Measurements from ENCODE around the gene CHSY1.

CHSY1 gene

DNA sequence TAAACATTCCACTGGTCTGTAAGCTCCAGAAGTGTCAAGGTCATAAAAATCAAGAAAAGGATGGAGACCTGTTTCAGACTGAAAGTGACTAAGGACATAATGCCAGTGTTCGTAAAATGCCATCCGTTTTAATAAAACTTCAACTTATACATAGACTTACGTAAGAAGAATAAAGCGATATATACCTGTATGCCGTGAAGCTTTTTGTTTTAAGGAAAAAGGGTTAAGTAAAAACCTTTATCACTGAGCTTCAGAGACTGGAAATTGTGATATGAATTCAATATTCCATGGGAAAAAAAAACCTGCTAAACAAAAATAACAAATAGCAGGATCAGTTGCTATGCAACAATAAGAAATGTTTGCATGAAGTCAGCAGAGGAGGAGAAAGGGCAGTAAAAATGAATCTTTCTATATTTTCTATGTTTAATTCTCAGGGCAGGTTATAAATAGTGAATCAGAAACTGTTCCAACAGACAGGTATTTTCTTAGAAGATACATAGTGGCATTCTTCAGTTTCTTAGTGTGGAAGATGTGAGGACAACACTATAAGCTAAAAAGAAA is 42.5 kb downstream of the CHSY1 start:
- DNase-seq (ENCODE audit: low read depth) = no peak

DNA sequence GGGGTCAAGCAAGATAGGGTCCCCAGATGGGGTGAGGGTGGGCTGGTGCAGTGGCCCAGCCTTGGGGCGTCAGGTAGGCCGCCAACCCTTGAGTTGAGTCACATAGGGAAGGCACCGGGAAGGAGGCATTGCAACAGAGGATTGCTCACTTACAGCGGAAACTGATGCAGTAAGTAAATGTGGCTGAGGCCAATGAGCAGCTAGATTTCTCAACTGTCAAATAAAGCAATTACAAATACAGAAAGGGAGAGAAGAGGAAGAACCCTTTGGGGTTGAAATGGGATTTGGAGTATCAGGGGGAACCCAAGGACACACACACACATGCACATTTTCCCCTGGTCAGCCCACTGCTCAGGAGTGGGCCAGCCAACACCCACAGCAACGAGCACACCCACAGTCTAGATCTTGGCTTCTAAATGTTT is 44.0 kb downstream of the CHSY1 start:
- no peak for DNase-seq (ENCODE audit: low read depth)

- DNase-seq (ENCODE audit: low read depth) = peak; percentile 83
These were observed 45.7 kb downstream of the CHSY1 start for GRCh38 chr15:101206176-101206591.

- DNase-seq (ENCODE audit: low read depth) = no peak
These were observed 46.9 kb downstream of the CHSY1 start for GRCh38 chr15:101204739-101205535.

DNA sequence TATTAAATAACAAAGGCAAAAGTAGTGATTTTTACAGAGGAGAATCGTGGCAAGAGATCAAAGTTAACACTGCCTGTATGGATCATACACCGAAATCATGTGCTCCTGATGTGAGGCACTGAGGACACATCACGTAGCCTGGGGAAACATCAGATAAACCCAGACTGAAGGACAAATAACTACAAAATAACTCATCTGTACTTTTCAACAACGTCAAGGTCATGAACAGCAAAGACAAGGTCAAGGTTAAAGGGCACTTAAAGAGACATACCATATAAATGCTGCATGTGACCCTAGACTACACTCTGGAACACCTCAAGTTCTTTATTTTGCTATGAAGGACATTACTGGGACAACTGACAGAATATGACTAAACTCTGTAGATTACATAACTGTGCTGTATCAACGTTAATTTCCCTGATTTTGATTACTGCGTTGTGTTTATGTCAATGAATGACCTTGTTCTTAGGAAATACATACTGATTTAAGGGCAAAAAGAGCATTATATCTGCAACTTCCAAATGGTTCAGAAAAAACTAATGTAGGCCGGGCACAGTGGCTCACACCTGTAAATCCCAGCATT is 48.1 kb downstream of the CHSY1 start:
- no peak for DNase-seq (ENCODE audit: low read depth)

GRCh38 chr15:101203029-101203573 is 48.7 kb downstream of the CHSY1 start:
- DNase-seq (ENCODE audit: low read depth) = no peak

DNA sequence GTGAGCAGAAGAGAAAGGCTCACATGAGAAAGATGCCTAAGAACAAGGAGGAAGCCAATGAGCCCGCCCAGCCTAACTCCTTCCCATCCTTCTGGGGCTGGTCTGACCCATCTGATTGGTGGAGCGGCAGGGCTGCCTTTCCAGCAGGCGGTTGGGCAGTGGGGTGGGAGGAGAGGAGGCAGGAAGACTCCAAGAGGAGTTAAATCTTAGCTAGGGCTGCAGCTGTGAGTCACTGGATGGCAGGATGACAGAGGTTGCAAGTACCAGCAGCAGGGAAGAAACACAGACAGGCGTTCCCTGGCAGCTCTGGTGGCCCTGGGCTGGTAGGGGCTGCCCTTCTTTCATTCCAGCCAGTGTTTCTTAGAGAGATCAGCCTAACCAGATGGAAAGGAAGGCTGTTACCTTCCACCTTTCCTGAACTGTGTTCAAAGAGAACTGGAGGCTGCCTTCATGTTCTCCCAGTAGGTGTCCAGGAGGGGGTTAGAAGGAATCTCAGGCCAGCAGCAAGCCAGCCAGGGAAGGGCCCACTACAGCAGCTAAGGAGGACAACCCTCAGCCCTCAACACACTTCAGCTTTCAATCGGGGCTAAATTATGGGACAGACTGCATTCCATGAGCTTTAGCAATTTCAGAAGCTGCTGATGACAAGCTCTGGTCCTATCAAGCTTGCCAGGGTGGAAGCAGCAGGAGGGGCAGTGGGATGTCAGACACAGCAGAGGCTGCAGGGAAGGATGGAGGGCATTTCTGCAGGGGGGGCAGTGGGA is 50.3 kb downstream of the CHSY1 start:
- DNase-seq (ENCODE audit: low read depth) = no peak

- DNase-seq (ENCODE audit: low read depth) = no peak
These were observed 51.7 kb downstream of the CHSY1 start for GRCh38 chr15:101200181-101200580.

GRCh38 chr15:101198800-101199199 is 53.0 kb downstream of the CHSY1 start:
- DNase-seq (ENCODE audit: low read depth) = no peak

- no peak for DNase-seq (ENCODE audit: low read depth)
These were observed 53.7 kb downstream of the CHSY1 start for GRCh38 chr15:101198031-101198575.

GRCh38 chr15:101194546-101195125 is 57.2 kb downstream of the CHSY1 start:
- DNase-seq (ENCODE audit: low read depth) = no peak

DNA sequence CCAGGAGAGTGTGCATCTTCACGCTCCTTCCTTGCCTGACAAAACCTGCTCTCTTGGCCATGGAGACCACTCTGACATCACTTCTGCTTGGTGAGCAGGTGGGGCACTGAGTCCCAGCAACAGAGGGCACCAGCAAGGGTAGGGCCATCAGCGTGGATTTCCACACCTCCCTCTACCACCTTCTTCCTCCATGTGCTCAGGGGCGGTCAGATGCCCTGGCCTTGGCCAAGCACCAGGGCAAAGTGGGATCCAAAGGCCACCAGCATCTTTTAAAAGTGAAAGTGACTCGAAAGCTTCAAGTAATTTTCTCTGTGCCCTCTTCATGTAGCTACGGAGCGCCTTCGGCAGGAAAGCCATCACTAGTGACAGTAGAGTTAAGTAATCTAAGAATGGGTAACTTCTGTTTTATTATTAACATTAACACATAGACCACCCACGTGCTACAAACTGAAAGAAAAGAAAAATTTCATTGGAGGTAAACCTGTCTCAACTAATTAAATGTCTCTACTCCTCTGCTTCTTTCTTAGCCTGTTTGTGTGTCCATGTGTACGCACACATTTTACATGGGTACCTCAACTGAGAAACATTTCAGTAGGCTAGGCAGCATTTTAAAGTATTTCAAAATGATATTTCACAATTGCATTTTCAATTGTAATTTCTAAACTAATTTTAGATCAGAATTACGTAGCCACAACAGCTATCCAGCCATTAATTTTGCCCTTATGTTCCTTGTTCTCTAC is 57.9 kb downstream of the CHSY1 start:
- DNase-seq (ENCODE audit: low read depth) = no peak

- no peak for DNase-seq (ENCODE audit: low read depth)
These were observed 58.7 kb downstream of the CHSY1 start for GRCh38 chr15:101193120-101193644.

DNA sequence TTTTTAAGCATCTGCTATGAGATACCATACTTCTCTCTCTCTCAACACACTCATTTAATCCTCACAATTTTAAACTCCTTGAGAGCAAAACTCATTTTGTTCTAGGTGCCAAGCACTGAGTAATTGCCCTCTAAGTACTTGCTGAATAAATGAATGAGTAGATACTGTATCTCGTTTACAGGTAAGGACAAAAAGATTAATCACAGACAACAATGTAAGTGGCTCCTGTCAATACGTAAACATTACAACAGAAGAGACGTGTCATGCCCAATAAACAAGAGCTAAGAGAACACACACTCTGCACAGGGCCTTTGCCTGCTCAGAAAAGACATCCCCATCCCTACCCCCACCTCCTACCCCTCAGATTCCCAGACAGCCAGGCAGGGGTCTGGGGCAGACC is 59.8 kb downstream of the CHSY1 start:
- DNase-seq (ENCODE audit: low read depth) = no peak

DNA sequence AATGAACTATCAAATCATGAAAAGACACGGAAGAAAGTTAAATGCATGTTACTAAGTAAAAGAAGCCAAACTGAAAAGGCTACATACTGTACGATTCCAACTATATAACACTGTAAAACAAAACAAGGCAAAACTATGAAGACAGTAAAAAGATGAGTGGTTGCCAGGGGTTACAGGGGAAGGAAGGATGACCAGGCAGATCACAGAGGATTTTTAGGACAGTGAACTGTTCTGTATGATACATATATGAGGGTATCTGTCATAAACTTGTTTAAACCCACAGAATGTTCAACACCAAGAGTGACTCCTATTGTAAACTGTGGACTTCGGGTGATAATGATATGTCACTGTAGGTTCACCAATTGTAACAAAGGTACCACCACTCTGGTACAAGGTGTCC is 60.6 kb downstream of the CHSY1 start:
- no peak for DNase-seq (ENCODE audit: low read depth)

DNA sequence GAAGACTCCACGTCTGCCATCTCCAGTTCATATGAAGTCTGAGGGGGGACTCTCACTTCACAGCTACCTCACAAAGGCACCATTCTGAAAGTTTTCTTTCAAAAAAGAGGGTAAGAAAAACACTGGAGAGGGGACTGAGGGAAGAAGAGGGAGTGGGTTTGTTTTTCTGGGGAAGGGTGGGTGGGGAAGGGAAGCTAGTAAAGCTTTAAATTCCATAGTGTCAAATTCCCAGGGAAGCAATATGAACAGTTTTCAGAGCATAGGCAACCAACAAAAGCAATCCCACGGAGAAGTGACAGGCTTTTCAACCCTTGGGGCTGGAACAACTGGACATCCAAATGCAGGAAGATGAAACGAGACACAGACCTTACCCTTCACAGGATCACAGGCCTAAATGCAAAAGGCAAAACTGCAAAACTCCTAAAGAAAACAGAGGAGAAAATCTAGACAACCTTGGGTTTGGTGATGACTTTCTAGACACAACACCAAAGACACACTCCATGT is 61.7 kb downstream of the CHSY1 start:
- DNase-seq (ENCODE audit: low read depth) = no peak

DNA sequence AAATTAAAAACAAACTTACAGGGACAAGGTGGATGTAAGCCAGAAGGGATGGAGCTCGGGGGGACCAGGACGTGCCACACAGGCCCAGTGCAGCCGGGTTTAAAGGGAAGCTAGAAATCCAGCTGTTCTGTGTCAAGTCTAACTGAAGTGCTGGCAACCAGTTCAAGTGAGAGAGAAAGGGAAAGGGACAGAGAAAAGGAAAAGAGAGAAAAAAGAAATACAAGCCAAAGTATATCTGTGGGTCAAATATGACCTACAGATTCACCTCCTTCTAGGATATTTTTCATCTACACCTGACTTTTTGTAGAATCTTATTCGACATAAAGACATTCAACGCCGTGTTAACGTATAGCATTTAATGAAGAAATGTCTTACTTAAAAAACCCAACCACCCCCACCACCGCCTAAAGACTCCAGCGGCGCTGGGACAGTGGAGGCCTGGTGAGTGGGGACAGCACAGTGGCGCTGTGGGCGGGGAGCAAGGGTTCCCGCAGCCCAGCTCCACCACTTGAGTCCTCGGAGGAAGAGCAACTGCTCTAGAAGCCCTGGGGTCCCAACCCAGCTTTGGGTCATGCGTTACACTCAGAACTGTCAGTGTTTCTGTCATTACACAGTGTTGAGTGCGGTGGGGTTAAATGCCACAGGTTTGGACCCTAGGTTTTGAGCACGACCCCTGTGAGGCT is 62.3 kb downstream of the CHSY1 start:
- DNase-seq (ENCODE audit: low read depth) = no peak

DNA sequence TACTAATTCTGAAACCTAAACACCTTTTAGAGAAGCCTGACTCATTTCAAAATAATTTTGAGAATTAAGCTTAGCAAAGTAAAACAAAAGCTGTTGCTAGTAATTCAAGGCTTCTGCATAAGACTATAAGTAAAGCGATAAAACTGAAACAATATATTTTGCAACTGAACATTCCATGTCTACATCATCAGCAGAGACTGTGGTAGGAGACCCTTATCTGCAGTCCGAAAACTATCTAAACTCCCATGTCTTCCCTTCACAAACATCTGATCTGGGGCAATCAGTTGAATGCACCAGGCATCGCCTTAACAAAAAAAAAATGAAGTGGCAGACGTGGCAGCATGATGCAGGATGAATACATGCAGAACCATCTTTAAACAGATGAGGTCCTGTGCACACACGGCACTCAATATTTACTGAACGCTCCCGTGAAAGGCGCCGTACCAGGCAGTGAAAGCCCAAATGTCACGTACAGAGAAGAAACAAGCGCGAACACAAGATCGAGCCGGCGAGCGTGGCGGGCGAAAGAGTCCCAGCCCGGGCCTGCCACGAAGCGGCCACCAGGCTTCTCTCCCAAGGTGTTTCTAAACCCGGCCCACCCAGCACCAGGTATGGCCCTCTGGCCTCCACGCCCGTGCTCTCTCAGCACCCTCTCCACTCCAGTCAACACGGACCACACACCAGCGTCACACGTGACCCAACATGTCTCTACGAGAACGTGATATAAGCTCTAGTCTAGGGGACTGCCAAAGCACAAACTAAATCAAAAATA is 63.0 kb downstream of the CHSY1 start:
- no peak for DNase-seq (ENCODE audit: low read depth)
